A549 (cell line): Measurements from ENCODE around the gene PPP4R4.

ENCODE experiments used
- ESRRA ChIP-seq: fragments of 150-350 bp; IDR thresholded peaks from 2 replicates; pipeline ENCODE4 v1.6.1; 2014; ENCODE audit warnings: mild to moderate bottlenecking, low read length, borderline replicate concordance
- TF ChIP-seq, protein P1 (sequence below): fragments of 200-600 bp; sonication (generic); IDR thresholded peaks from 2 replicates; pipeline ENCODE4 v1.6.1; 2016; ENCODE audit warnings: antibody characterized with exemption, mild to moderate bottlenecking, moderate library complexity
- TF ChIP-seq, protein P2 (sequence below): fragments of >200 bp; sonication (Bioruptor Twin); formaldehyde crosslinking; IDR thresholded peaks from 3 replicates; pipeline ENCODE4 v1.5.1; 2016

DNA sequence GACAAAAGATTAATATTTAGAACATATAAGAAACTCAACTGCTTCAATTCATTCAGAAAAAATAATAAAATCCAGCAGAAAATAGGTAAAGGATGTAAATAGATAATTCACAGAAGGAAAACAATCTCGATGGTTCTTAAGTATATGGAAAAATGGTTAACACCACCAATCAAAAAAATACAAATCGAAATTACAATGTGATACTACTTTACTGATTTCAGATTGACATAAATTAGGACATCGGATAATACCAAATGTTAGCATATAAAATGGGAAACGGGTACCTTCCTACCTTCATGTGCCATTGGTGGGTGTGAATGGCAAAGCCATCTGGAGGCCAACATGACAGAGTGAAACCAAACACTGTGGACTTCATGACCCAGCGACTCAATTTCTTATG, 1.6 kb upstream of the PPP4R4 start:
- no peak for TF ChIP-seq ESRRA
- TF ChIP-seq, protein P1, sequence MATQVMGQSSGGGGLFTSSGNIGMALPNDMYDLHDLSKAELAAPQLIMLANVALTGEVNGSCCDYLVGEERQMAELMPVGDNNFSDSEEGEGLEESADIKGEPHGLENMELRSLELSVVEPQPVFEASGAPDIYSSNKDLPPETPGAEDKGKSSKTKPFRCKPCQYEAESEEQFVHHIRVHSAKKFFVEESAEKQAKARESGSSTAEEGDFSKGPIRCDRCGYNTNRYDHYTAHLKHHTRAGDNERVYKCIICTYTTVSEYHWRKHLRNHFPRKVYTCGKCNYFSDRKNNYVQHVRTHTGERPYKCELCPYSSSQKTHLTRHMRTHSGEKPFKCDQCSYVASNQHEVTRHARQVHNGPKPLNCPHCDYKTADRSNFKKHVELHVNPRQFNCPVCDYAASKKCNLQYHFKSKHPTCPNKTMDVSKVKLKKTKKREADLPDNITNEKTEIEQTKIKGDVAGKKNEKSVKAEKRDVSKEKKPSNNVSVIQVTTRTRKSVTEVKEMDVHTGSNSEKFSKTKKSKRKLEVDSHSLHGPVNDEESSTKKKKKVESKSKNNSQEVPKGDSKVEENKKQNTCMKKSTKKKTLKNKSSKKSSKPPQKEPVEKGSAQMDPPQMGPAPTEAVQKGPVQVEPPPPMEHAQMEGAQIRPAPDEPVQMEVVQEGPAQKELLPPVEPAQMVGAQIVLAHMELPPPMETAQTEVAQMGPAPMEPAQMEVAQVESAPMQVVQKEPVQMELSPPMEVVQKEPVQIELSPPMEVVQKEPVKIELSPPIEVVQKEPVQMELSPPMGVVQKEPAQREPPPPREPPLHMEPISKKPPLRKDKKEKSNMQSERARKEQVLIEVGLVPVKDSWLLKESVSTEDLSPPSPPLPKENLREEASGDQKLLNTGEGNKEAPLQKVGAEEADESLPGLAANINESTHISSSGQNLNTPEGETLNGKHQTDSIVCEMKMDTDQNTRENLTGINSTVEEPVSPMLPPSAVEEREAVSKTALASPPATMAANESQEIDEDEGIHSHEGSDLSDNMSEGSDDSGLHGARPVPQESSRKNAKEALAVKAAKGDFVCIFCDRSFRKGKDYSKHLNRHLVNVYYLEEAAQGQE, result no peak
- TF ChIP-seq, protein P2, sequence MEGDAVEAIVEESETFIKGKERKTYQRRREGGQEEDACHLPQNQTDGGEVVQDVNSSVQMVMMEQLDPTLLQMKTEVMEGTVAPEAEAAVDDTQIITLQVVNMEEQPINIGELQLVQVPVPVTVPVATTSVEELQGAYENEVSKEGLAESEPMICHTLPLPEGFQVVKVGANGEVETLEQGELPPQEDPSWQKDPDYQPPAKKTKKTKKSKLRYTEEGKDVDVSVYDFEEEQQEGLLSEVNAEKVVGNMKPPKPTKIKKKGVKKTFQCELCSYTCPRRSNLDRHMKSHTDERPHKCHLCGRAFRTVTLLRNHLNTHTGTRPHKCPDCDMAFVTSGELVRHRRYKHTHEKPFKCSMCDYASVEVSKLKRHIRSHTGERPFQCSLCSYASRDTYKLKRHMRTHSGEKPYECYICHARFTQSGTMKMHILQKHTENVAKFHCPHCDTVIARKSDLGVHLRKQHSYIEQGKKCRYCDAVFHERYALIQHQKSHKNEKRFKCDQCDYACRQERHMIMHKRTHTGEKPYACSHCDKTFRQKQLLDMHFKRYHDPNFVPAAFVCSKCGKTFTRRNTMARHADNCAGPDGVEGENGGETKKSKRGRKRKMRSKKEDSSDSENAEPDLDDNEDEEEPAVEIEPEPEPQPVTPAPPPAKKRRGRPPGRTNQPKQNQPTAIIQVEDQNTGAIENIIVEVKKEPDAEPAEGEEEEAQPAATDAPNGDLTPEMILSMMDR, result no peak
